Activated CD4-positive, alpha-beta T cell treated with anti-CD3 and anti-CD28 coated beads for 36 hours (primary cell): ENCODE data around the gene MYO18A. TPM values are rescaled to one million over a fixed set of nuclear protein-coding genes. Genes with fewer than 3 reads are reported as not detected.
A peak's percentile ranks its signal among the peaks of the same experiment; 100 is the strongest.
"Not testable (repeated sequence)": the region's sequence is repeated elsewhere in the genome, so short reads cannot be mapped to it uniquely, and the experiment has no call there.

Experiments used
- ATAC-seq: fragments of 200-7000 bp; cut with Tn5 transposase; one replicate; pipeline ENCODE4 v1.10.0; 2021; ENCODE audit warnings: mild to moderate bottlenecking, moderate library complexity
- CTCF ChIA-PET: fragments of 350-600 bp; sonication (Branson Sonifier 250); formaldehyde crosslinking; loops from one replicate; lab custom pipeline; 2021; ENCODE audit warnings: antibody characterized with exemption; lab: Charles Lee
- POLR2A ChIA-PET: fragments of 350-600 bp; sonication (Branson Sonifier 250); formaldehyde crosslinking; loops from one replicate; lab custom pipeline; 2021; ENCODE audit warnings: antibody characterized with exemption, inconsistent platforms; lab: Charles Lee
- DNase-seq: peaks from one replicate; pipeline ENCODE4 v3.0.0-alpha.2; 2020
- H3K27ac Mint-ChIP-seq: one replicate; pipeline ENCODE4 v1.8.0; 2021; ENCODE audit warnings: mixed read lengths
- H3K27me3 Mint-ChIP-seq: one replicate; pipeline ENCODE4 v1.8.0; 2021; ENCODE audit warnings: mixed read lengths
- H3K36me3 Mint-ChIP-seq: one replicate; pipeline ENCODE4 v1.8.0; 2021; ENCODE audit warnings: low read depth, mixed read lengths
- H3K4me1 Mint-ChIP-seq: one replicate; pipeline ENCODE4 v1.8.0; 2021; ENCODE audit warnings: mixed read lengths
- H3K4me3 Mint-ChIP-seq: one replicate; pipeline ENCODE4 v1.8.0; 2021; ENCODE audit warnings: mild to moderate bottlenecking, moderate library complexity, mixed read lengths
- H3K9me3 Mint-ChIP-seq: one replicate; pipeline ENCODE4 v1.8.0; 2021; ENCODE audit warnings: low read depth, mixed read lengths
- intact Hi-C, 2 experiments: fragments of 100-400 bp; cut with DNase I in 1 of 2; cut with micrococcal nuclease in 1 of 2; formaldehyde crosslinking; loops; one replicate each; pipeline versions ENCODE4 v1.14.2 to v1.15.1; 2022 to 2024; cut with DNase I, micrococcal nuclease
- total RNA-seq, 2 experiments: library from RNA; stranded (reverse); gene quantifications; one replicate each; pipeline ENCODE4 v1.2.3, GENCODE V29; 2021

The MYO18A gene
- total RNA-seq: 10 to 100 TPM; 31.9 to 38.2 TPM

- peak within 1 kb of the TSS; percentile 23 for H3K4me3 Mint-ChIP-seq
- peak; percentile 90 for DNase-seq
- ATAC-seq: peak; percentile 93
- no peaks in the 10 kb centered on the region for H3K27me3 Mint-ChIP-seq
- H3K4me1 Mint-ChIP-seq: peaks cover 28% of the 10 kb centered on the region
- H3K36me3 Mint-ChIP-seq: no peaks in the 10 kb centered on the region
- ChIA-PET CTCF (interaction anchor here (0.5 to 10.0 kb wide), 23 partner anchors 13 to 533 kb away, joined by 3 to 300 read pairs (median 5); no protein-coding TSS in a partner anchor), POLR2A (interaction anchor here (0.6 to 1.4 kb wide), 3 partner anchors 31 to 388 kb away, joined by 3 to 6 read pairs (median 3); no protein-coding TSS in a partner anchor)
- no peaks in the 10 kb centered on the region for H3K9me3 Mint-ChIP-seq
- intact Hi-C loops: loop anchor here (1.0 to 2.0 kb wide), 6 partner anchors 25 to 115 kb away; partner anchors contain the start of gene NUFIP2 (in 1 of the 2)
- no peak within 1 kb of the TSS for H3K27ac Mint-ChIP-seq
Observed at GRCh38 chr17:29180034-29180787, at the start of gene MYO18A. Gene MYO18A, minus strand, starts transcription at chr17:29180398. Its CDS starts 13,458 bp downstream, at chr17:29166940.

DNA sequence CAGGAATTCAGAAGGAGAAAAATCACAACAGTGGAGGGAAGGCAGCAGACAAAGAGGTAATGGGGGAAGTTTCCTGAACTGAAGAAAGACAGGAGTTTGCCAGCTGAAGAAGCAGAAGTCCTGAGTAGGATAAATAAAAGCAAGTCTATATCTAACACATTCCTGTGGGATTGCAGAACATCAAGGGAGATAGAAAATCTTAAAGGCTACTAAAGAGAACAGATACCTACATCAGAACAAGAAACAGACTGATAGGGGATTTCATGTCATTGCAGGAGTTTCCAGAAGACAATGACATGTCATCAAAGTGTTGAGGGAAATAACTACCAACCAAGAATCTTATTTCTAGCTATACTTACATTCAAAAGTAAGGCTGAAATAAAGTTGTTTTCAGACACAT lies 45.2 kb upstream of the MYO18A start:
- peaks cover 2% of the 10 kb centered on the region for H3K27me3 Mint-ChIP-seq
- no peak for DNase-seq
- H3K4me1 Mint-ChIP-seq: peaks cover 5% of the 10 kb centered on the region
- H3K4me3 Mint-ChIP-seq: no peak overlapping the region
- intact Hi-C loops: no loop called here
- no peak for ATAC-seq
- no peak overlapping the region for H3K27ac Mint-ChIP-seq
- CTCF ChIA-PET: interaction anchor here (0.7 to 2.2 kb wide), 7 partner anchors 10 to 108 kb away, joined by 3 to 7 read pairs (median 5); no protein-coding TSS in a partner anchor
- H3K9me3 Mint-ChIP-seq: no peaks in the 10 kb centered on the region
- POLR2A ChIA-PET: no interaction called here
- H3K36me3 Mint-ChIP-seq: no peaks in the 10 kb centered on the region

DNA sequence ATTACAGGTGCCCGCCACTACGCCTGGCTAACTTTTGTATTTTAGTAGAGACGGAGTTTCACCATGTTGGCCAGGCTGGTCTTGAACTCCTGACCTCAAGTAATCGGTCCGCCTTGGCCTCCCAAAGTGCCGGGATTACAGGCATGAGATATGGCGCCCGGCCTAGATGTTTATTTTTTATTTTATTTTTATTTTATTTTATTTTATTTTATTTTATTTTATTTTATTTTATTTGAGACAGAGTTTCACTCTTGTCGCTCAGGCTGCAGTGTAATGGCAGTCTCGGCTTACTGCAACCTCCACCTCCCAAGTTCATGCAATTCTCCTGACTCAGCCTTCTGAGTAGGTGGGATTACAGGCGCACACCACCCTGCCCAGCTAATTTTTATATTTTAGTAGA lies 41.1 kb upstream of the MYO18A start:
- POLR2A ChIA-PET, H3K9me3 Mint-ChIP-seq, H3K4me3 Mint-ChIP-seq, DNase-seq, H3K36me3 Mint-ChIP-seq, ATAC-seq, H3K27me3 Mint-ChIP-seq, intact Hi-C loops, H3K27ac Mint-ChIP-seq: not testable (repeated sequence)
- H3K4me1 Mint-ChIP-seq: peaks cover 11% of the 10 kb centered on the region
- CTCF ChIA-PET: interaction anchor here (1.0 to 7.6 kb wide), 4 partner anchors 28 to 106 kb away, joined by 3 to 136 read pairs (median 18); no protein-coding TSS in a partner anchor

- ChIA-PET POLR2A (interaction anchor here (0.6 kb wide), 1 partner anchor 33 kb away, joined by 3 read pairs; no protein-coding TSS in a partner anchor), CTCF (interaction anchor here (0.5 to 7.6 kb wide), 52 partner anchors 8 to 1149 kb away, joined by 3 to 136 read pairs (median 4); partner anchors contain the start of gene MYO18A)
- no peak overlapping the region for H3K27ac Mint-ChIP-seq
- H3K4me1 Mint-ChIP-seq: peaks cover 6% of the 10 kb centered on the region
- H3K9me3 Mint-ChIP-seq: no peaks in the 10 kb centered on the region
- H3K36me3 Mint-ChIP-seq: no peaks in the 10 kb centered on the region
- DNase-seq (peak; percentile 85), ATAC-seq (peak; percentile 97)
- no peaks in the 10 kb centered on the region for H3K27me3 Mint-ChIP-seq
- H3K4me3 Mint-ChIP-seq: peak overlapping the region; percentile 17
- intact Hi-C loops: loop anchor here (1.0 to 2.0 kb wide), 5 partner anchors 39 to 95 kb away; partner anchors contain the start of gene MYO18A (in 1 of the 2)
Observed at GRCh38 chr17:29219378-29220047, 39.3 kb upstream of the MYO18A start.

GRCh38 chr17:29216856-29217255 lies 36.7 kb upstream of the MYO18A start:
- Mint-ChIP-seq H3K4me3 (no peak overlapping the region), H3K36me3 (no peaks in the 10 kb centered on the region), H3K27ac (no peak overlapping the region), H3K9me3 (no peaks in the 10 kb centered on the region), H3K4me1 (peaks cover 6% of the 10 kb centered on the region), H3K27me3 (no peaks in the 10 kb centered on the region)
- DNase-seq (no peak), ATAC-seq (no peak)
- ChIA-PET CTCF (interaction anchor here (0.6 to 7.6 kb wide), 11 partner anchors 11 to 251 kb away, joined by 3 to 136 read pairs (median 4); partner anchors contain the start of gene MYO18A), POLR2A (no interaction called here)
- intact Hi-C loops: no loop called here

GRCh38 chr17:29216181-29216580 lies 36.0 kb upstream of the MYO18A start:
- no peak for DNase-seq
- intact Hi-C loops: no loop called here
- ChIA-PET POLR2A (no interaction called here), CTCF (interaction anchor here (0.7 to 7.6 kb wide), 8 partner anchors 9 to 251 kb away, joined by 3 to 136 read pairs (median 4); partner anchors contain the start of gene MYO18A)
- no peaks in the 10 kb centered on the region for H3K36me3 Mint-ChIP-seq
- no peak for ATAC-seq
- H3K27ac Mint-ChIP-seq: no peak overlapping the region
- no peaks in the 10 kb centered on the region for H3K27me3 Mint-ChIP-seq
- peaks cover 6% of the 10 kb centered on the region for H3K4me1 Mint-ChIP-seq
- H3K4me3 Mint-ChIP-seq: no peak overlapping the region
- no peaks in the 10 kb centered on the region for H3K9me3 Mint-ChIP-seq

DNA sequence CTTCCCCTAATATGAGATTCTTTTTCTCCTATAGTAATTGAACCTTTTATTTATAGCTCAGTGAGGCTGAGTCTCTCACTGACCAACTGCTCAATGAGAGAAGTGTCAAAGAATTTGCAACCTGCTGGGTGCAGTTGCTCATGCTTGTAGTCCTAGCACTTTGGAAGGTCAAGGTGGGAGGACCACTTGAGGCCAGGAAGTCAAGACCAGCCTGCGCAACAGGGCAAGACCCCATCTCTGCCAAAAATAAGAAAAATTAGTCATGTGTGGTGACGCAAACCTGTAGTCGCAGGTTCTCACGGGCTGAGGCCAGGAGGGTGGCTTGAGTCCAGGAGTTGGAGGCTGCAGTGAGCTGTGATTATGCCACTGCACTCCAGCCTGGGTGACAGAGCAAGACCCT lies 35.5 kb upstream of the MYO18A start:
- ChIA-PET CTCF (interaction anchor here (0.7 to 7.6 kb wide), 5 partner anchors 8 to 92 kb away, joined by 3 to 136 read pairs (median 4); no protein-coding TSS in a partner anchor), POLR2A (no interaction called here)
- DNase-seq (no peak), ATAC-seq (no peak)
- intact Hi-C loops: no loop called here
- Mint-ChIP-seq H3K27ac (no peak overlapping the region), H3K4me3 (no peak overlapping the region), H3K36me3 (no peaks in the 10 kb centered on the region), H3K4me1 (peaks cover 6% of the 10 kb centered on the region), H3K27me3 (no peaks in the 10 kb centered on the region), H3K9me3 (no peaks in the 10 kb centered on the region)

GRCh38 chr17:29215174-29215573 lies 35.0 kb upstream of the MYO18A start:
- Mint-ChIP-seq H3K4me3 (no peak overlapping the region), H3K4me1 (peaks cover 6% of the 10 kb centered on the region), H3K27me3 (no peaks in the 10 kb centered on the region), H3K9me3 (no peaks in the 10 kb centered on the region), H3K27ac (no peak overlapping the region), H3K36me3 (no peaks in the 10 kb centered on the region)
- DNase-seq (no peak), ATAC-seq (no peak)
- CTCF ChIA-PET: interaction anchor here (0.7 to 1.5 kb wide), 4 partner anchors 8 to 76 kb away, joined by 3 to 5 read pairs (median 3); no protein-coding TSS in a partner anchor
- intact Hi-C loops: no loop called here
- POLR2A ChIA-PET: no interaction called here

DNA sequence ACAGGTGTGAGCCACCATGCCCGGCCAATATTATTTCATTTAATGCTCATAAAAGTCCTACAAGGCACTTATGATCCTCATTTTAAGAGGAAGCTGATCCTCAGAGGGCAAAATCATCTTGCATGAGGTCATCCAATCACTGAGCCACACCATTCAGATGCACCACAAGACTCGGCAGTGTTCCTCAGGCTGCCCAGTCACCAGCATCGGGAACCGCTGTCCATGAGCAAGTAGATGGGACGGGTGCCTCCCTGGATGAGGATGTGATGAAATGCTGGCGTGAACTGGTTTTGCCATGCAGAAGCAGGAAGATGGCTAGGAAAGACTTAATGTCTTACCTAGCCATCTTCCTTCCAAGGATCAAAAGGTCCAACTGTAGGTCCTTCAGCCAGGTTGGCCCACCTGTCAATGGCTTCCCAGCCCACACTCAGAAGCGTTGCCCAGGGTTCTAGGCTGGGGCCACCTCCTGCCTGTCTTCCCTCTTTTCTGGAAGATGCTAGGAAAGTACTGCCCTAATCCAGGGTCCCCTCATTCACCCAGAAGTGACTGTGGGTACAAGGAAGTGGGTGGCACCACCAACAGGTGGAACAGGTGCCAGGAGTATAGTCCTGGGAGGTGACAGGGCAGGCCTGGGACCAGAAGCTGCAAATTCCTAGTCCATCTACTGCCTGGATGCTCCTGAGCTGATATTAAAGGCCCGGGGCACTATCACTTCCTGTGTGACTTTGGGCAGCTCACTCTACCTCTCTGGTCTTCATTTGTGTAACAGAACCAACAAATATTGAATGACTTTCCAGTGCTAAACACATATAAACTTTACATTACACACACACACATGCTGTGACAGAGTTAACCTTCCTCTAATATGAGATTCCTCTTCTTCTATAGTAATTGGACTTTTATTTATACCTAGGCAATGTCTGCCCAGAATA lies 34.3 kb upstream of the MYO18A start:
- Mint-ChIP-seq H3K9me3 (no peaks in the 10 kb centered on the region), H3K4me3 (no peak overlapping the region), H3K36me3 (no peaks in the 10 kb centered on the region), H3K27ac (no peak overlapping the region), H3K4me1 (peaks cover 2% of the 10 kb centered on the region), H3K27me3 (no peaks in the 10 kb centered on the region)
- ChIA-PET CTCF (interaction anchor here (0.8 to 1.5 kb wide), 4 partner anchors 7 to 69 kb away, joined by 3 to 5 read pairs (median 3); no protein-coding TSS in a partner anchor), POLR2A (no interaction called here)
- intact Hi-C loops: no loop called here
- DNase-seq: no peak
- ATAC-seq: no peak

DNA sequence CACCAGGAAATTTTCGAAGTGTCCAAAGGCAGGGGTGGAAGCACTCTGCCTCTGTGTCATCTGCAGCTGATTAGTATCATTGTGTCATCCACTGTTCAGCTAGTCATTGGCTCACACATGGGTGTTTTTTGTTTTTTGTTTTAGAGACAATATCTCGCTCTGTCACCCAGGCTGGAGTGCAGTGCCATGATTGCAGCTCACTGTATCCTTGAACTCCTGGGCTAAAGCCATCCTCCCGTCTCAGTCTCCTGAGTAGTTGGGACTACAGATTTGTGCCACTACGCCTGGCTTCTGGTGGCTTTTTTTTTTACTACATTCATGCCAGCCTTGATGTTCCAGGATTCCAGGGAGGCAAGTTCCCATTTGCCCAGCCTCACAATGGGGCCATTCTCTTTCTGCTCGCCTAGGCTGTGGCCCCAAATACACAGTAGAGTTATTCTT lies 32.5 kb upstream of the MYO18A start:
- H3K9me3 Mint-ChIP-seq: no peaks in the 10 kb centered on the region
- no peak for DNase-seq
- intact Hi-C loops: no loop called here
- POLR2A ChIA-PET: no interaction called here
- no peaks in the 10 kb centered on the region for H3K4me1 Mint-ChIP-seq
- no peak for ATAC-seq
- H3K36me3 Mint-ChIP-seq: no peaks in the 10 kb centered on the region
- no peaks in the 10 kb centered on the region for H3K27me3 Mint-ChIP-seq
- CTCF ChIA-PET: interaction anchor here (0.7 to 1.5 kb wide), 7 partner anchors 10 to 821 kb away, joined by 3 to 6 read pairs (median 4); no protein-coding TSS in a partner anchor
- H3K4me3 Mint-ChIP-seq: no peak overlapping the region
- H3K27ac Mint-ChIP-seq: no peak overlapping the region
